SU-DHL-6 (cell line): Measurements from ENCODE around the gene HLF.

ENCODE experiments used
- CTCF ChIP-seq: fragments of 200-600 bp; sonication (generic); IDR thresholded peaks from one replicate; pipeline ENCODE4 v1.5.1; 2017; ENCODE audit warnings: antibody characterized with exemption, mild to moderate bottlenecking, low read length, moderate library complexity; ENCODE audit not compliant: insufficient read depth, poor library complexity, severe bottlenecking
- EZH2phosphoT487 ChIP-seq: fragments of 200-600 bp; sonication (generic), shearing (Covaris generic); conservative IDR thresholded peaks from 2 replicates; pipeline ENCODE4 v1.6.1; 2018; ENCODE audit warnings: mild to moderate bottlenecking, antibody characterized with exemption, low read length, moderate library complexity, mixed read lengths

- TF ChIP-seq CTCF (no peak), EZH2phosphoT487 (no peak)
These were observed 56.0 kb downstream of the HLF start for GRCh38 chr17:55320594-55321426.
